HG03045 (cell line): ENCODE data around the gene RUSF1.
"Not testable (repeated sequence)": the region's sequence is repeated elsewhere in the genome, so short reads cannot be mapped to it uniquely, and the experiment has no call there.

Experiments used
- ATAC-seq: cut with Tn5 transposase; IDR thresholded peaks from one replicate; pipeline ENCODE4 v1.9.1; 2021; ENCODE audit warnings: mild to moderate bottlenecking, moderate library complexity; ENCODE audit not compliant: unreplicated experiment

RUSF1 gene

DNA sequence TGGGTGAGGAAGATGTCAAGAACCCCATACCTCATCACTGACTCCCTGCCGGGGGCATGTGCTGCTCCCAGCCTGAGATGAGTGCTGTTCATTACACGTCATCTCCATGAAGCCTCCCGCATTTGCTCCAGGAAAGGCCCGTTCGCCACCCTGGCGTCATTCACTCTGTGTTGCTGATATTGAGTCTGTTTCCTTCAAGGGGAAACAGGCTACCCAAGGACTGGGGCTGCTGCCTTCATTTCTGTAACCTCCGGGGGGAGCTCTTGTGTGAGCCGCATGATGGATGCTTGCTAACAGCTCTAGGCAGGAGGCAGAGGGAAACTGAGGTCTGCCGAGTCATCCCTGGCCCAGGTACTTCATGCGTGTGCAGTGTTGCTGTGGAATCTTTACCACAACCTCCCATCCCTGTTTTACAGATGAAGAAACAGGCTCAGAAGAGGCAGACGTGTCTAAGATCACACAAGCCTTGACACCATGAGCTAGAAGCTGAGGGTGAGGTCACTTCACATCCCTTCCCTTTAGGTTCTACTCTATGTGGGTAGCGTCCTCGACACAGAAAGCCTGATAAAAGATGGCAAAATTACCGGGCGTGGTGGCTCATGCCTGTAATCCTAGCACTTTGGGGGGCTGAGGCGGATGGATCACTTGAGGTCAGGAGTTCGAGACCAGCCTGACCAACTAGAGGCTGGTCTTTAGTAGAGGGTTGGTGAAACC lies 52.4 kb downstream of the RUSF1 start:
- ATAC-seq = no peak

GRCh38 chr16:31453255-31454204 lies 54.7 kb downstream of the RUSF1 start:
- no peak for ATAC-seq

- ATAC-seq = no peak
Observed at GRCh38 chr16:31452631-31453106, 55.5 kb downstream of the RUSF1 start.

DNA sequence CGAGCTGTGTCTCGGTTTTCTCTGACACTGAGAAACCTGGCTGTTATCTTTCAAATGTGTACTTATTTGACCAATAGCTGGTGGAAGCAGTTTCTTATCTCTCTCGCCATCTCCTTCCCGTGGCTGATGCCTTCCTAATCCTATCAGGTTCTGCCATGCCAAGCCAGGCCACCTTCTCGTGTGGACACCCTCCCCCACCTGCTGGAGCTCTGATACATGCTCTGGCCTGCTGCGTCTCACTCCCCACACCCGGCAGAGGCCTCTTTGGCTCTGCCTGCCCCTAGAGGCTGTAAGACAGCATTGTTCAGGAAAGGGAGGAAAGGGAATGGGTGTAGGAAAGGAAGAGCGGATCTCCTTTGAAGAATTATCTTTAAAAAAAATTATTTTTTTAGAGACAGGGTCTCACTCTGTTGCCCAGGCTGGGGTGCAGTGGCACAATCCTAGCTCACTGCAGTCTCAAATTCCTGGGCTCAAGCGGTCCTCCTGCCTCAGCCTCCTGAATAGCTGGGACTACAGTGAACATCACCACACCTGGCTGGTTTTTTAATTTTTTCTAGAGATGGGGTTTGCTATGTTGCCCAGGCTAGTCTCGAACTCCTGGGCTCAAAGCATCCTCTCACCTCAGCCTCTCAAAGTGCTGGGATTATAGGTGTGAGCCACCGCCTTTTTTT lies 56.4 kb downstream of the RUSF1 start:
- no peak for ATAC-seq

- no peak for ATAC-seq
Observed at GRCh38 chr16:31451201-31451600, 57.0 kb downstream of the RUSF1 start.

- not testable (repeated sequence) for ATAC-seq
Observed at GRCh38 chr16:31445931-31446330, 62.3 kb downstream of the RUSF1 start.

GRCh38 chr16:31441956-31442355 lies 66.2 kb downstream of the RUSF1 start:
- no peak for ATAC-seq

DNA sequence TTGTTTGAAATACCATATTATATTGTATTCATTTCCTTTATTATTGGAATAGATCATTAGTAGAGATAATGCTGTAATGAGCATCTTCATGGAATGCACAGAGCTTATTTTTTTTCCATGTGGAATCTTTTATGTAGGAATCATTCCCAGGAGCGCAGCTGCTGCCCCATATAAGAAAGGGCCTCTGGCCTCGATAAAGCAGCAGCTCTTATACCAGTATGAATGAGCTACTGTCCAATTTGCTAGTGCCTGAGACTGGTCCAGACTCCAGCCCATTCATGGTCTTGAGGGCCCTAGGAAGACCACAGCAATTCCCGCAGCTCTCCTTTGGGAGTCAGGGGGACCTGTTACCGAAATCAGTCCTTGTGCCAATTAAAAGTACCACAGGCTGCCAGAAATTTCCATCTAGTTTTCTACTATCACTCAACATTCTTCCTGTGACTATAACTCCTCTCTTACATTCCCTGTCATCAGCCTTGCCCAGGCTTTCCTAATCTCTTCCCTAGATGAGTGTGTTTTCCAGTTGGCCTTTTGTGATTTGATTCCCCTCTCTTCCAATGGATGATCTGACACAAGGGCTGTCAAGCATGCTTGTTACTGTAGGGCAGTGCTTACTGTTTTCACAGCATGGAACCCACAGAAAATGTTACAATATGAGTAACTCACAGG lies 67.5 kb downstream of the RUSF1 start:
- ATAC-seq = no peak

GRCh38 chr16:31439519-31439918 lies 68.7 kb downstream of the RUSF1 start:
- ATAC-seq = no peak
